Endometrial microvascular endothelial cells (primary cell): ENCODE data around the gene MAPK8IP2. TPM values are rescaled to one million over a fixed set of nuclear protein-coding genes. Genes with fewer than 3 reads are reported as not detected.
"Not testable (repeated sequence)": the region's sequence is repeated elsewhere in the genome, so short reads cannot be mapped to it uniquely, and the experiment has no call there.

ENCODE experiments used
- in situ Hi-C: cut with HindIII; loops from 2 replicates; pipeline ENCODE4 v1.10.0; 2017; ENCODE audit warnings: low sequenced_read_pairs, low pct_unique_long_range_greater_than_20kb; ENCODE audit errors: inconsistent ontology term
- total RNA-seq: library from RNA; depleted of rRNA; stranded (reverse); fragments of >200 nt; gene quantifications from one replicate; pipeline ENCODE4 v1.2.3, GENCODE V29; 2015; ENCODE audit errors: inconsistent ontology term

MAPK8IP2 gene
- total RNA-seq, 1 donor from 2014 or later: 0.93 TPM

DNA sequence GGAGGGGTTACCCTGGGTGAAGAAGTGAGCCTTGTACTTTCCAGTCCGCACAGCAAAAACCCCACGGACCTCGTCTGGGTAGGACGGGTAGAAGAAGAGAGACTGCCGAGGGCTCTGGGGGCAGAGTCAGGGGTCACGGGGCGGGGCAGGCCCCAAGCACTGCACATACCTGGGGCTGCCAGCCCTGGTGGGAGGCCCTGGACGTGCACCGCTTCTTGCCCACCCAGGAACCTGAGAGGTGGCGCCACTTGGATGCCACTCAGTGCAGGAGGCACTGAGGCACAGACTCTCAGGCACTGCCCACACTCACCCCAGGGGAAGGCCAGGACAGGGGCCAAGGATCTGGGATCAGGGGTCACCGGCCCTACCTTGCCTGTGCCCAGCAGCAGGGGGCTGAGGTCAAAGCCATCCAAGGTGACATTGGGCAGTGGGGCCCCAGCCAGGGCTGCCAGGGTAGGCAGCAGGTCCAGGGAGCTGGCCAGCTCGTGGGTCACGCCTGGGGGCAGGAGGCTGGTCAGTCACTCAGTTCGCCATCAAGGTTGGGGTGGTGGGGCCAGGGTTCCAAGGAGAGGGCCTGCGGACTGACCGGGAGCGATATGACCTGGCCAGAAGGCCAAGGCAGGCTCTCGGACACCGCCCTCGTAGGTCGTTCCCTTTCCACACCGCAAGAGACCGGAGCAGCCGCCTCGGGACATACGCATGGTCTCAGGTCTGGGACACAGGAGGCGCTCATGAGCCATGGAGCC lies 25.1 kb downstream of the MAPK8IP2 start:
- in situ Hi-C loops: no loop called here

DNA sequence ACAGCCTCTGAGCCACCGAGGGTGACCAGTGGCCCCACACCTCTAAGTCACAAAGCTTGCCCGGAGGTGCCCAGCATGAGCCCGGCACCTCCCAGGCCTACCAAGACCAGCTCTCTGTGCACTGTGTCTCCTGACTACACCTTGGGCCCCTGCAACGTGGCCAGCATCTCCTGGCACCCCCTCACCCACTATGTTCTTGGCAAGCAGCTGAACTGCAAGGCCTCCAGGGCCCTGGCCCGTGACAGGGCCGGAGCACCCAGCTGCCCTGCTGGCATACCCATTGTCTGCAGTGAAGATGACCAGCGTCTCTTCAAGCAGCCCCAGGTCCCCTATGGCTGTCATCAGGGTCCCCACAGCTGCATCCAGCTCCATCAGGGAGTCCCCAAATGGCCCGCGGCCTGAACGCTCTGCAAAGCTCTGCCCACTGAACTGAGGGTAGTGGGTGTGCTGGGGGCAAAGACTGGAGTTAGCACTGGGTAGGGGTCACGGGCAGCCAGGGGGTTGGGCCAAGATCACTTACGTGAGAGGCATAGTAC lies 25.8 kb downstream of the MAPK8IP2 start:
- in situ Hi-C loops: no loop called here

DNA sequence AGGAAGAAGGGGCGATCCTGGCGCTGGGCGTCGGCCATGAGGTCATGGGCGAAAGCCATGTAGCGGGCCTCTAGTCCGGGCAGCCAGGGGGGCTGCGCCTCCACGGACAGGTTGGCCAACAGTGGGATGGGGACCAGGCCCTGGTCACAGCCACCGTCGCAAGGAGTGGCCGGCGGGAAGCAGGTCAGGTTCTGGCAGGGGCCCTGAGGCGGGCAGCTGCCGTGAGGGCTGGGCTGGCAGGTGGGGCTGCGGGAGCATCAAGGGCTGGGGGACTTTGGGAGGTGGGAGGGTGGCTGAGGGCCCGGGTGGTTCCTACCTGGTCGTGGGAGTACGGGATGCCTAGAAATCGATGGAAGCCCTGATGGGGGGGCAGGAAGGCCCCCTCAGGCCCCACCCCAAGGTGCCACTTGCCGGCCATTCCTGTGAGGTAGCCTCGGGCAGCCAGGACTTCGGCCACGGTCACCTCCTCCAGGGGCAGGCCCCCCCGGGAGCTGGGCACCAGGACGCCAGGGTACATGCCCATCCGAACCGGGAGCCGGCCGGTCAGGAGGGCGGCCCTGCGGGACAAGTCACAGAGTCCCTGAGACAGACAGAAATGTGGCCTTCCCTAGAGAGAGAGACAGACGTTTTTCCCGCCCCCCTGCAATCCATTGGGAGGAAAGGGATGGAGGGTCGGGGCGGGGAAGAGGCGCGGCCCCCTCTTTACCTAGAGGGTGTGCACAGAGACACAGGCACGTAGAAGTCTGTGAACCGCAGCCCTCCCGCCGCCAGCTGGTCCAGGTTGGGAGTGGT lies 26.5 kb downstream of the MAPK8IP2 start:
- in situ Hi-C loops: no loop called here

DNA sequence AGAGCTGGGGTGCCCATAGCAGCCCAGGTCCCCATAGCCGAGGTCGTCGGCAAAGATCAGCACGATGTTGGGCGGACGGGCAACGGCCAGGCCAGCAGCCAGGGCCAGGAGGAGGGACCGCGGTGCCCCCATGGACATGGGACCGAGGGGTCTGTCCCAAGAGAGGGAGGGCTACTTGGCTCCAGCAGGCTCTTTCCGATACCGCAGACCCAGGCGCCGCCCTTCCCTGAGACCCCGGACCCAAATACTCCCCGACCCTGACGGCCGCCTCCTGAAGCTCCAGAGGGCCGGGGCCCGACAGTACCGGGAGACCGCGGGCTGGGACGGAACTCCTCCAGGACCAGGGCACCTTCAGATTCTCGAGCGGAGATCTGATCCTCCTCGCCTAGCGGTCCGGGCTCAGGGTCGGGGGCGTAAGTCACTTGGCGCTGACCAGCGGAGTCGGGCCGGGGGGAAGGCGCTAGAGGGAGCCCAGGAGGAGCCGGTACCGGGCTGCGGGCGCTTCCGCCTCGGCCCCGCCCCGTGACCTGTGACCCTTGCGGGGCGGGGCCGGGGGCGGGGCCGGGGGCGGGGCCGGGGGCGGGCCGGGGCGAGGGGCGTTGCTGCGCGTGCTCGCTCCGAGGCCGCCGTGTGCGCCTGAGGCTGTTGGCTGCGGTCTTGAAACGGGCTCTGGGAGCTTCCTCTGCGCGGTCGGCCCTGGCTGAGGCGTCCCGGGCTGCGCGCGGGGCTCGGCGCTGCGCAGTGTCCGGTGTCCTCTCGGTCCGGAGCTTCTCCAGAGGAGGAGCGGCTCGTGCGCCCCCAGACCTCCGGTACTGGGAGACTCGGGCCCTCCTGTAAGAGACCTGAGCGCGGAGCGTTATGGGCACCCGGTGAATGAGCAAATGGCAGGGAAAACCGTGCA lies 27.3 kb downstream of the MAPK8IP2 start, which contains the start of gene ARSA:
ARSA (minus strand) TSS at position 511 of the 901 bp plus-strand sequence; CDS start at position 138, 373 bp downstream.
- in situ Hi-C loops: no loop called here

DNA sequence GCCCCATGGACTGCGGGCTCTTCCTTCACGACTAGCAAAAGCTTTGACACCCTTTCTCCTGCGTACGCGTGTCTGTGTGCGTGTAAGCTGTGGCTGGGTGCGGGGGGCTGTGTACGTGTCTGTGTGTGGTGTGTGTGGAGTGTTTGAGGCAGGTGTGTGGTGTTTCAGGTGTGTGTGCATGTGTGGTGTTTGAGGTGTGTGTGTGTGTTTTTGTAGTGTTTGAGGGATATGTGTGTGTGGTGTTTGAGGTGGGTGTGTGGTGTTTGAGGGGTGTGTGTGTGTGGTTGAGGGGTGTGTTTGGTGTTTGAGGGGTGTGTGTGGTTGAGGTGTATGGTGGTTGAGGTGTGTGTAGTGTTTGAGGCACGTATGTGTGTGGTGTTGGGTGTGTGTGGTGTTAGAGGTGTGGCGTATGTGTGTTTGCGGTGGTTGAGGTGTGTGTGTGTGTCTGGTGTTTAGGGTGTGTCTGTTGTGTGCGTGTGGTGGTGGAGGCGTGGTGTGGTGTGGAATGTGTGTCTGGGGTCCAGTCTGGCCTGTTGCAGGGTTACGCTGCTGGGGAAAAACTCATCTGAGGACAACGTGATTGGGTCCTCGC lies 28.0 kb downstream of the MAPK8IP2 start:
- in situ Hi-C loops: no loop called here

DNA sequence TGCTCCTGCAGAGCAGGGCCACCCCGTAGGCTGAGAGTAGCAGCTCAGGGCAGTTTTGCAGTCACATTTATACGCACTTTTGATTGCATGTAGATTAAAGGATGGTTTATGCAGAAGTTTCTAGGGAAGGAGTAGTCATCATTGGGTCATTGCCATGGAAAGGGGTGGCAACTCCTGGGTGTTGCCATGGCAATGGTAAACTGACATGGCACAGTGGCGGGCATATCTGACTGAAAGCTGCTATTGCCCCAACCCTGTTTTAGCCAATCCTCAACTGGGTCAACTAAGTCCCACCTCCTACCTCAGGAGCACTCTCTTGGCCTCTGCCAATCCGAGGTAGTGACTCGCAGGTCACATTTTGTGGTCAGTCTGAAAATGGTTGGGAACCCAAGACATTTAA lies 29.8 kb downstream of the MAPK8IP2 start:
- in situ Hi-C loops: no loop called here

DNA sequence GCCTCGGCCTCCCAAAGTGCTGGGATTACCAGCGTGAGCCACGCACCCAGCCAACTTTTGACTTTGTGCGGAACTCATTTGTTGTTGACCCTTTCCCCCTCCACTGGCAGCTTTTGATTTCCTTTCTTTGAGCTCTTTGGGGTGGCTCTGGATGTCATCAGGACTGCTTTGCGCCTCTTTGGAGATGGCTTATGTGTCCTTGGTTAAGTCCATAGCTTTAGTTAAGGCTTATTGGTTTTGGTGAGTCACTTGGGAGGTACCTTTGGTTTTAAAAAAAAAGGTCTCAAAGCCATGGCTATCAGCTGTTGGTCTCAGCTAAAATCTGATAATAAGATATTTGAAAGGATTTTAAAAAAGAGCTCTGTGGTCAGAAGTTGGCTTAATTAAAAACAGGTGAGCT lies 32.5 kb downstream of the MAPK8IP2 start:
- in situ Hi-C loops: no loop called here

DNA sequence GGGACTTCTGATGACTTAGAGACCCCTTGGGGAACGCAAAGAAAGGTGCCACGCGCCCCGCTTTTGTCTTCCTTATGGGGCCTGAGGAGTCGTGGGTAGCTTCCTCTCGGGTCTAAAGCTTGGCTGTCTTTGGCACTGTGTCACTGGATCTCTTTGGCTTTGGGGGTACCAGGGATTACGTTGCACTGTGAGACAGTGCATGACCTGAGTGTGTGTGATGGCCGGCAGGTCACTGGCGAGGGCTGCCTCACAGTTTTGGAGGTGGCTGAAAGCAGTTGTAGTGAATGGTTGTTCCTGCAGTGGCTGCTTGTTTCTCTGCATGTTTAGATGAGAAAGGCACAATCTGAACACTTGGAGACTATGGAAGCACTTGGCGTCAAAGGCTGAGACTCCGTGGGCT lies 33.2 kb downstream of the MAPK8IP2 start:
- in situ Hi-C loops: no loop called here

DNA sequence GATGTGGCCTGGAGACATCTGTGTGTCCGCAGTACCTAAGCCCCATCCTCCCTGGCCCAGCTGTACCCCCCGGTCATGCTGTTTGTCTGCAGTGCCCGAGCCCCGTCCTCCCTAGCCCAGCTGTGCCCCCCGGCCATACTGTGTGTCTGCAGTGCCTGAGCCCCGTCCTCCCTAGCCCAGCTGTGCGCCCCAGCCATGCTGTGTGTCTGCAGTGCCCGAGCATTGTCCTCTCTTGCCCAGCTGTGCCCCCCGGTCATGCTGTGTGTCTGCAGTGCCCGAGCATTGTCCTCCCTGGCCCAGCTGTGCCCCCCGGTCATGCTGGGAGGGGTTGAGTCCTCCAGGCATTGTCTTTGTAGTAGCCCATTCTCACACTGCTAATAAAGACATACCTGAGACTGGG lies 35.0 kb downstream of the MAPK8IP2 start:
- in situ Hi-C loops: no loop called here

DNA sequence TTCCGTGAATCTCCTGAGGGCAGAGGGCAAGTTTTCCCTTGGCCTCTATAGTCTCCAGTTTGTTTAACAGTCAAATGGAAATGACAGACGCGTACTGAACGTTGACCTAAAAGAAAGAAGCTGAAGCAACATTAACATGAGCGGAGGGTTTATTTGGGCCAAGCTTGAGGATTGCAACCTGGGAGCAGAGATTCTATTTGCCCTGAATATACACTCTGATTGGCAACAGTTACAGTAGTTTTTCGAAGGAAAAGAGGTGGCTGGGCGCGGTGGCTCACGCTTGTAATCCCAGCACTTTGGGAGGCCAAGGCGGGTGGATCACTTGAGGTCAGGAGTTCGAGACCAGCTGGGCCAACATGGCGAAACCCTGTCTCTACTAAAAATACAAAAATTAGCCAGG lies 39.7 kb downstream of the MAPK8IP2 start:
- in situ Hi-C loops: not testable (repeated sequence)

DNA sequence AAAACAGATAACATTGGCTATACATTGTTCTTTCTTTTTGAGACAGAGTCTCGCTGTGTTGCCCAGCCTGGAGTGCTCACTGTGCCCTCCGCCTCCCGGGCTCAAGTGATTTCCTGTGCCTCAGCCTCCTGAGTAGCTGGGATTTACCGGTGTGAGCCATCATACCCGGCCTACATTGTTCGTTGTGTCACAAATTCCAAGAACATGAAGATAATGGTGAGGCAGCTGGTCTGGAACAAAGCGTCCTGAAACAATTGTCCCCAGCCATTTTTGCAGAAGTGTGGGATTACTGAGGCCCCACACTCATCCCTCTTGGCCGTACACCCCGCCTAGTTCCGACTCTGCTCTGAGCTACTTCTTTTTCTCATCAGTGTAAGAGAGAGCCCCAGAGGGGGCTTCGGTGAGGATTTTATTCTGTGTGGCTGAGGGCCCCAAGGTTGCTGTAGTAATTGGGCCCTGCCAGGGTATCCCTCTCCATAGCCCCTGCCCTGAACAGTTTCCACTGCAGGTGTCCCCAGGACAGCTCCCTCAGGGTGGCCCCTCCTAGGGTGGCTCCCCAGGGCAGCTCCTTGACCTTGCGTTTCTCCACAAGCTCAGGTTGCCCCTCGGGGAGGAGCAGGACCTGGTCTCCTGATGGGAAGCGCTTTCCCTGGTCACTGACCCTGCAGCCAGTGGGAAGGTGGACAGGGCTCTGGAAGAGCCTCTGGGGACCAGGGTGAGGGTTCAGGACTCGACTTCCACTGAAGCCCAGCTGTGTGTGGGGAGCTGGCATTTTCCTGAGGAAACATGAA lies 40.5 kb downstream of the MAPK8IP2 start:
- in situ Hi-C loops: no loop called here

DNA sequence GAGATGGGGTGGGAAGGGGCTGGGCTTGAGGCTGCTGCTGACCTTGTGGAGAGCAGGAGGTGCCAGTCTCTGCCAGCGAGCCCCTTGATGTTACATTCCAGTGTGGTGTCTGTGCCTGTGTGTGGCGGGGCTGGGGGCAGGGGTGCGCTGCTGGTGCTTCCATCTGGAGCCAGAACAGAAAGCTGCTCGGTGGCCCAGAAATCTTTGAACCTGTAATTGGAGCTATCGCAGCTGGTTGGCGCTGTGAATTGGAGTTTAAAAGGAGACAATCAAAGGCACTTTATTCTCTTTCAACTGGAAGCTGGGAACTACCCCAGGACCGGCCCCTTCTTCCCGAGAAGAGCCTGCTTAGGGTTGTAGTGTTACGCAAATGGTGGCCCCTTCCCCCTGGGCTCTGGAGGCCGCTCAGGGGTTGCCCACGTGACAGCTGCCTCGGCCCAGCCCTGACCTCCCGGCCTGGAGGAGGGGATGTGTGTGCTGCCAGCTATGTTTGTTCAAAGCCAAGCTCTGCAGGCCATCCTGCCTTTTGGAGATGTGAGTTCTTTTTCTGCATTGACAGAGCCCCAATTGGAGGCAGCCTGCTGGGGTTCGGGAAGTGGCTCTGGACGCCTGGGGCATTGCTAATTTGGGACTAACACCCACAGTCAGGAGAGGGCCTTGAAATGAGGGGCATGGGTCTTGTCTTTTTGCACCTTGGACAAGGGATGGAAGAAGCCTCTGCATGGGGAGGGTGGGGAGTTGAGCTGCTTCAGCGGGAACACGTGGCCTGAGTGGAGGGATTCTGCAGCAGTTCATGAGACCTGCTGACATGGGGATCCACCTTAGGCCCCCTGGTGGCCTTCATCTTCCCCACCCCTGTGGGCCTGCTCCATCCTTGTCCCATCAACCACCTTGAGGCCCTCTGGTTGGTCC lies 41.4 kb downstream of the MAPK8IP2 start:
- in situ Hi-C loops: no loop called here

DNA sequence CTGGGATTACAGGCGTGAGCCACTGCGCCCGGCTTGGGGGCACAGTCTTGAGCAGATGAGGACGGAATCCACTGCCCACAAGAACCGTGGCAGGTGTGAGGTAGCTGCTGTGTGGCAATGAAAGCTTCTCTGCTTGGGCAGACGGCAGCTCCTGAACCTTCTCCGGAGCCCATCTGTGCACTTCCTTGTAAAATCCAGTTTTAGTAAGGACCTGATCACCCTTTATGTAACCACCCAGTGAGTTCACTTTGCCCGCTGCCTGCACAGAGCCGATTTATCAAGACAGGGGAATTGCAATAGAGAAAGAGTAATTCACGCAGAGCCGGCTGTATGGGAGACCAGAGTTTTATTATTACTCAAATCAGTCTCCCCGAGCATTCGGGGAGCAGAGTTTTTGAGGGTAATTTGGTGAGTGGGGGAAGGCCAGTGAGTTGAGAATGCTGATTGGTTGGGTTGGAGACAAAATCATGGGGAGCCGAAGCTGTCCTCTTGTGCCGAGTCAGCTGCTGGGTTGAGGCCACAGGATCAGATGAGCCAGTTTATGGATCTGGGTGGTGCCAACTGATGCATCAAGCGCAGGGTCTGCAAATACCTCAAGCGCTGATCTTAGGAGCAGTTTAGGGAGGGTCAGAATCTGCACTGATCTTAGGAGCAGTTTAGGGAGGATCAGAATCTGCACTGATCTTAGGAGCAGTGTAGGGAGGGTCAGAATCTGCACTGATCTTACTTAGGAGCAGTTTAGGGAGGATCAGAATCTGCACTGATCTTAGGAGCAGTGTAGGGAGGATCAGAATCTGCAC lies 42.6 kb downstream of the MAPK8IP2 start:
- in situ Hi-C loops: not testable (repeated sequence)

DNA sequence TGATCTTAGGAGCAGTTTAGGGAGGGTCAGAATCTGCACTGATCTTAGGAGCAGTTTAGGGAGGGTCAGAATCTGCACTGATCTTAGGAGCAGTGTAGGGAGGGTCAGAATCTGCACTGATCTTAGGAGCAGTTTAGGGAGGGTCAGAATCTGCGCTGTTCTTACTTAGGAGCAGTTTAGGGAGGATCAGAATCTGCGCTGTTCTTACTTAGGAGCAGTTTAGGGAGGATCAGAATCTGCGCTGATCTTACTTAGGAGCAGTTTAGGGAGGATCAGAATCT lies 43.2 kb downstream of the MAPK8IP2 start:
- in situ Hi-C loops: not testable (repeated sequence)

DNA sequence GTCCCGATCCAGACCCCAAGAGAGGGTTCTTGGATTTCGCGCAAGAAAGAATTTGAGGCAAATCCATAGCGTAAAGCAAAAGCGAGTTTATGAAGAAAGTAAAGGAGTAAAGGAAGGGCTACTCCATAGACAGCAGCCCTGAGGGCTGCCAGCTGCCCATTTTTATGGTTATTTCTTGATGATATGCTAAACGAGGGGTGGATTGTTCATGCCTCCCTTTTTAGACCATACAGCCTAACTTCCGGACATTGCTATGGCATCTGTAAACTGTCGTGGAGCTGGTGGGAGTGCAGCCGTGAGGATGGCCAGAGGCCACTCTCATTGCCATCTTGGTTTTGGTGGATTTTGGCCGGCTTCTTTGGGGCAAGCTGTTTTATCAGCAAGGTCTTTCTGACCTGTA lies 52.7 kb downstream of the MAPK8IP2 start:
- in situ Hi-C loops: no loop called here

DNA sequence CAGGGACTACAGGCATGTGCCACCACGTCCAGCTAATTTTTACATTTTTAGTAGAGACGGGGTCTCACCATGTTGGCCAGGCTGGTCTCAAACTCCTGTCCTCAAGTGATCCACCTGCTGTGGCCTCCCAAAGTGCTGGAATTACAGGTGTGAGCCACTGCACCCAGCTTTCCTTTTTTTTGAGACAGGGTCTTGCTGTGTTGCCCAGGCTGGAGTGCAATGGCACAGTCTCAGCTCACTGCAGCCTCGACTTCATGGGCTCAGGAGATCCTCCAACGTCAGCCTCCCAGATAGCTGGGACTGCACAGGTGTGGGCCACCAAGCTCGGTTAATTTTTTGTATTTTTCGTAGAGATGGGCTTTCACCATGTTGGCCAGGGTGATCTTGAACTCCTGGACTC lies 54.1 kb downstream of the MAPK8IP2 start:
- in situ Hi-C loops: not testable (repeated sequence)
